Measurements from ENCODE around the gene ABHD2. TPM values are rescaled to one million over a fixed set of nuclear protein-coding genes. Genes with fewer than 3 reads are reported as not detected.

Gene ABHD2
- total and polyA plus RNA-seq, 4 donors = 9.1 to 221 (median 82.5) TPM

DNA sequence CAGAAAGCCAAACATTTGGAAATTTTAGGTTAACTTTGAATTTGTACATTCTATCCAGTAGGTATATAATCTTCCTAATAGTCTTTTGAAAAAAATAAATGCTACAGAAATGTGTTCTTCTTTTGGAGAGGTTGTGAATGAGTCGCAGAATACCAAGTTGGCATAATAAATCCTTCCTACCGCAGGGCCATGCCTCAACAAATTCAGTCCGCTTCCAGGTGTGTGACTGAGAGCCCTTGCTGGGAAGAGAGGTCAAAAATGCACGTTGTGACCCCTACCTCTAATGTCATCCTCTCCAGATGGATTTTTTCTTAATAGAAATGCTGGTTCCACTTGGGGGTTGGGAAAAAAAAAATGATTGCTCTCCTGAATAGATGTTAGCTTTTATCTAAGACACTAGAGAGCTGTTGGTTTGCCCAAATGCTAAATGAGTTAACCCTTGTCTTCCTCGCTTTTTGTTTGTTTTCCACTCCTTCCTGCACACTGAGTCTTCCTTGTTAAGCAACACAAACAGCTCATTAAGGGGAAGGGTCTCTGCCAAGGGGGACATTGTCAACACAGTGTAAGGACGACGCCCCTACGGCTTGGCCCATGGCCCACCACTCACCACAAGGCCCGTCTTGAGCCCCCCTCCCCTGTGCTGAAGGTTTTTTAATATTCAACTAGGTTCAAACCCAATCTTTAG is 99.2 kb downstream of the ABHD2 start:
- Histone ChIP-seq H3K27ac (ENCODE audit: low read depth in 1 of 2, low read length in 2 of 2) (no peak overlapping the region), H3K27me3 (ENCODE audit: control insufficient read depth in 1 of 2, insufficient read depth in 2 of 2, low read length in 1 of 2) (no peaks in the 10 kb centered on the region), H3K4me3 (ENCODE audit: low read length in 2 of 2) (no peak overlapping the region), H3K9me3 (ENCODE audit: control insufficient read depth, low read length) (no peaks in the 10 kb centered on the region), H3K4me1 (ENCODE audit: control insufficient read depth in 1 of 2, insufficient read depth in 2 of 2, low read length in 2 of 2) (no peaks in the 10 kb centered on the region), H3K36me3 (ENCODE audit: control insufficient read depth in 1 of 2, insufficient read depth in 2 of 2, low read length in 1 of 2) (peaks cover 0 to 28% of the 10 kb centered on the region in 2 donors)
- no peak for DNase-seq
- intact Hi-C loops (cut with DNase I) = no loop called here
- ATAC-seq (ENCODE audit: low FRiP score) = no peak
- 79 to 81% methylated on average over 9 of the region's 9 CpGs for WGBS, 2 donors

DNA sequence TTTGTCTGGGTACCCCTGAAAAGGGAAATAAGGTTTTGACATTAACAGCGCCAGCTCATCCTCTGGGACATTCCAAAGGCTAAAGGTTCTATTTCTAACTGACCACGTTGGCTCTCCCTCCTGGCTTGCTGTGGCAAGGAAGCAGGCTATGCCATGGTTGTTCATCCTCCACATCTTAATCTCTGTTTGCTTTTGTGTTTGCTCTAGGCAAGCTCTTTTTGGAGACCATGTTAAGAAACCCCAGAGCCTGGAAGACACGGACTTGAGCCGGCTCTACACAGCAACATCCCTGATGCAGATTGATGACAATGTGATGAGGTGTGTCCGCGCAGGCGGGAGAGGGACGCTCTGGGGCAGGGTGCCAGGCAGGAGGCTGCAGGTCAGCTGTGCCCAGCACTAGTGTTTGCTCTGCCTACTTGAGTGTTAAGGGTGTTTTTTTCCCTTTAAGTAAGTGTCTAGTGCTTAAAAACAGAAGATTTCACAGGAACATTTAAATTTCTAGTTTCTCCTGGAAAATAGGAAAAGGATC is 99.8 kb downstream of the ABHD2 start:
- Histone ChIP-seq H3K4me1 (ENCODE audit: control insufficient read depth in 1 of 2, insufficient read depth in 2 of 2, low read length in 2 of 2) (no peaks in the 10 kb centered on the region), H3K9me3 (ENCODE audit: control insufficient read depth, low read length) (no peaks in the 10 kb centered on the region), H3K36me3 (ENCODE audit: control insufficient read depth in 1 of 2, insufficient read depth in 2 of 2, low read length in 1 of 2) (peaks cover 3 to 28% of the 10 kb centered on the region in 2 donors), H3K27me3 (ENCODE audit: control insufficient read depth in 1 of 2, insufficient read depth in 2 of 2, low read length in 1 of 2) (no peaks in the 10 kb centered on the region), H3K27ac (ENCODE audit: low read depth in 1 of 2, low read length in 2 of 2) (no peak overlapping the region), H3K4me3 (ENCODE audit: low read length in 2 of 2) (no peak overlapping the region)
- intact Hi-C loops (cut with DNase I) = no loop called here
- no peak for ATAC-seq (ENCODE audit: low FRiP score)
- WGBS, 2 donors = 89 to 92% methylated on average over 8 of the region's 8 CpGs
- DNase-seq = no peak

DNA sequence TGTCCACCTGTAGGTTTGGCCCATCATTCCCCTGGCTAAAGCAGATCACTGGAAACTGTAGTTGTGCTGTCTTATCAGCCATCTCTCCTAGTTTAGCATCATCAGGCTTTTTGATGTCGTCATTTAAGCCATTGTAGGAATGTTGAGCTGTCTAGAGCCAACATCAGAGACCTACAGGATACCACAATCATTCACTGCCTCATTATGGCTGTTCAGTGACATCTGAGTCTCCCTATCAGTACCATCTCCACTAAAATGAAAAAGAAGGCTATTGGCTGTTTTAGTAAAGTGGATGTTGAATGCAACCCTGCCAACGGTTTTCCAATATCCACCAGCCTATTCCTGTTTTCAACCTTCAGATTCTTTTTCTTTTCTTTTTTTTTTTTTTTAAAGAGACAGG is 103.9 kb downstream of the ABHD2 start:
- H3K27me3 ChIP-seq (ENCODE audit: control insufficient read depth in 1 of 2, insufficient read depth in 2 of 2, low read length in 1 of 2) = no peaks in the 10 kb centered on the region
- ATAC-seq (ENCODE audit: low FRiP score) = no peak
- no peaks in the 10 kb centered on the region for H3K4me1 ChIP-seq (ENCODE audit: control insufficient read depth in 1 of 2, insufficient read depth in 2 of 2, low read length in 2 of 2)
- H3K36me3 ChIP-seq (ENCODE audit: control insufficient read depth in 1 of 2, insufficient read depth in 2 of 2, low read length in 1 of 2) = peaks cover 9 to 25% of the 10 kb centered on the region in 2 donors
- no peak overlapping the region for H3K4me3 ChIP-seq (ENCODE audit: low read length in 2 of 2)
- DNase-seq = no peak
- intact Hi-C loops (cut with DNase I) = loop anchor here in 1 of 2 donors (10.0 kb wide), 1 partner anchor 567 kb away; the partner anchor contains the start of gene AEN
- WGBS, 2 donors = 58 to 63% methylated on average over 2 of the region's 2 CpGs
- no peaks in the 10 kb centered on the region for H3K9me3 ChIP-seq (ENCODE audit: control insufficient read depth, low read length)
- no peak overlapping the region for H3K27ac ChIP-seq (ENCODE audit: low read depth in 1 of 2, low read length in 2 of 2)

DNA sequence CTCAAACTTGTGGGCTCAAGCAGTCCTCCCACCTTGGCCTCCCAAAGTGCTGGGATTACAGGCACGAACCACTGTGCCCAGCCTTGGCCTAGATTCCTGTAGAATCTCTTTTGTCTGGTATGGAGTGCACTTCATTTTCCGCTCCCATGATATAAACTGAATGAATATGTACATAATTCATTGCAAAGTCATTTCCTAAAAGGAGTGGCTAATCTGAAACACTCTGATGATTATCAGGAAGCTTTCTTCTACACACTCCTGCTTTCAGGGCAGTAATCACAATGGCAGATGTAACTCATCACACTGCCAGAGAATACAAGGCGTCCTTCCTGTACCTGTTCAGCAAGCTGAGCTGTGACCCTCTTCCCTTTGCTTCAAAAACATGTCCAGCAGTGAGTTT is 104.5 kb downstream of the ABHD2 start:
- Histone ChIP-seq H3K27me3 (ENCODE audit: control insufficient read depth in 1 of 2, insufficient read depth in 2 of 2, low read length in 1 of 2) (no peaks in the 10 kb centered on the region), H3K27ac (ENCODE audit: low read depth in 1 of 2, low read length in 2 of 2) (no peak overlapping the region), H3K36me3 (ENCODE audit: control insufficient read depth in 1 of 2, insufficient read depth in 2 of 2, low read length in 1 of 2) (peaks cover 9 to 28% of the 10 kb centered on the region in 2 donors), H3K4me1 (ENCODE audit: control insufficient read depth in 1 of 2, insufficient read depth in 2 of 2, low read length in 2 of 2) (no peaks in the 10 kb centered on the region), H3K9me3 (ENCODE audit: control insufficient read depth, low read length) (no peaks in the 10 kb centered on the region), H3K4me3 (ENCODE audit: low read length in 2 of 2) (no peak overlapping the region)
- intact Hi-C loops (cut with DNase I) = loop anchor here in 1 of 2 donors (10.0 kb wide), 1 partner anchor 568 kb away; the partner anchor contains the start of gene AEN
- DNase-seq (no peak), ATAC-seq (ENCODE audit: low FRiP score) (no peak)
- WGBS, 2 donors = 91 to 92% methylated on average over 3 of the region's 3 CpGs

DNA sequence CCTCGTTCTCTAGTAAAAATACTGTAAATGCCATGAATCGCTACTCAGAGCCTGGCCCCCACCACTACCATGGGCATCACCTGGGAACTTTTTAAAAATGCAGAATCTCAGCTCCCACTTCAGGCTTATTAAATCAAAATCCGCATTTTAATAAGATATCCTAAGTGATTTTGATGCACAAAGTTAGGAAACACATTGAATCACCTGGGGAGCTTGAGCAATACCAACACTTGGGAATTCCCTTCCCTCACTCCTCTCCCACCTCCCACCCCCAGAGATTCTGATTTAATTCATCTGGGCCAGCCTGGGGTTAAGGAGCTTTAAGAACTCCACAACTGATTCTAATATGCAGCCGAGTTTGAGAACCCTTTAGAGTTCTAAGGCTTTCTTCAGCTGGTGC is 106.4 kb downstream of the ABHD2 start:
- Histone ChIP-seq H3K27me3 (ENCODE audit: control insufficient read depth in 1 of 2, insufficient read depth in 2 of 2, low read length in 1 of 2) (no peaks in the 10 kb centered on the region), H3K4me3 (ENCODE audit: low read length in 2 of 2) (no peak overlapping the region), H3K4me1 (ENCODE audit: control insufficient read depth in 1 of 2, insufficient read depth in 2 of 2, low read length in 2 of 2) (no peaks in the 10 kb centered on the region), H3K9me3 (ENCODE audit: control insufficient read depth, low read length) (no peaks in the 10 kb centered on the region), H3K27ac (ENCODE audit: low read depth in 1 of 2, low read length in 2 of 2) (no peak overlapping the region), H3K36me3 (ENCODE audit: control insufficient read depth in 1 of 2, insufficient read depth in 2 of 2, low read length in 1 of 2) (peaks cover 9 to 20% of the 10 kb centered on the region in 2 donors)
- intact Hi-C loops (cut with DNase I) = loop anchor here in 1 of 2 donors (10.0 kb wide), 1 partner anchor 570 kb away; the partner anchor contains the start of gene AEN
- ATAC-seq (ENCODE audit: low FRiP score) = no peak
- no peak for DNase-seq
- WGBS, 2 donors = 86 to 89% methylated on average over 4 of the region's 4 CpGs

DNA sequence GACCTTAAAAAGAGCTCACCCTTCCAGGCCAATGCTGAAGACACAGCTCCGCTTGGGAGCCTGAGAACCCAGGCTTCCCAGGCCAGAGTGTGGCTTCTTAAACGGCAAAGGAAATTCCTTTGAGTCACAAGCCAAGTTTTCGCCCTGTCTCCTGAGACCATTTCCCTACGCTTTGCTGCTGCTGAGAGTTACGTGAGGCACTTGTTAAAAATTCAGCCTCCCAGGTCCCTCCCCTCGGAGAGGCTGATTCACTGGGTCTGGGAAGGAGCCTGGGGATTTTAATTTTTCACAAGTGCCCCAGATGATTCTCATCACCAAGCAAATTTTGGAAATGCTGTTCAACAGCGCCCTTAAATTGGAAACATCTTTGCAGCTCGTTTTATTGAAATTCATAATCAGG is 107.6 kb downstream of the ABHD2 start:
- WGBS, 2 donors = 30 to 71% methylated on average over 8 of the region's 8 CpGs
- H3K4me1 ChIP-seq (ENCODE audit: control insufficient read depth in 1 of 2, insufficient read depth in 2 of 2, low read length in 2 of 2) = no peaks in the 10 kb centered on the region
- DNase-seq (peak in 1 of 2 donors; percentile 55), ATAC-seq (ENCODE audit: low FRiP score) (peak; percentile 52)
- no peak overlapping the region for H3K4me3 ChIP-seq (ENCODE audit: low read length in 2 of 2)
- intact Hi-C loops (cut with DNase I) = loop anchor here in 1 of 2 donors (10.0 kb wide), 1 partner anchor 571 kb away; the partner anchor contains the start of gene AEN
- H3K27ac ChIP-seq (ENCODE audit: low read depth in 1 of 2, low read length in 2 of 2) = peak overlapping the region in 1 of 2 donors; percentile 31
- H3K9me3 ChIP-seq (ENCODE audit: control insufficient read depth, low read length) = no peaks in the 10 kb centered on the region
- H3K27me3 ChIP-seq (ENCODE audit: control insufficient read depth in 1 of 2, insufficient read depth in 2 of 2, low read length in 1 of 2) = no peaks in the 10 kb centered on the region
- H3K36me3 ChIP-seq (ENCODE audit: control insufficient read depth in 1 of 2, insufficient read depth in 2 of 2, low read length in 1 of 2) = peaks cover 9 to 14% of the 10 kb centered on the region in 2 donors

DNA sequence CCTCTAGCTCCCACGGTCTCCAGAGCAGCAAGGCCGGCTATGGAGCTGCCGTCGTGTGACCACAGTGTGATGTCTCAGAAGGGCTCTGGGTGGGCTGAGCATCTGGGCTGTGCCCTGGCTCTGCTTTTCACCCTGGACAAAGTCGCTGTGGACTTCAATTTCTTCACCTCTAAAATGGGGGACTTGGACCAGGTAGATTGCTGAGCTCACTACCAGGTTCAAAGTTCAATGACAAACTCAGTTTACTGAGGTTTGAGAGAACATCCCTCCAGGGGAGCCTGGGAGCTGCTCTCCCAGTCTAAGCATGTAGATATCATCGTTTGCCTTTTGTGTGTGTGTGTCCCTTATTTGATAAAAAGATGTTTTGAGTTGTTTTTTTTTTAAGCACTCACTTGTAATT is 108.0 kb downstream of the ABHD2 start:
- no peak overlapping the region for H3K27ac ChIP-seq (ENCODE audit: low read depth in 1 of 2, low read length in 2 of 2)
- no peaks in the 10 kb centered on the region for H3K27me3 ChIP-seq (ENCODE audit: control insufficient read depth in 1 of 2, insufficient read depth in 2 of 2, low read length in 1 of 2)
- peaks cover 9 to 12% of the 10 kb centered on the region in 2 donors for H3K36me3 ChIP-seq (ENCODE audit: control insufficient read depth in 1 of 2, insufficient read depth in 2 of 2, low read length in 1 of 2)
- WGBS, 2 donors = 81 to 85% methylated on average over 6 of the region's 6 CpGs
- no peak overlapping the region for H3K4me3 ChIP-seq (ENCODE audit: low read length in 2 of 2)
- no peak for ATAC-seq (ENCODE audit: low FRiP score)
- H3K4me1 ChIP-seq (ENCODE audit: control insufficient read depth in 1 of 2, insufficient read depth in 2 of 2, low read length in 2 of 2) = no peaks in the 10 kb centered on the region
- intact Hi-C loops (cut with DNase I) = loop anchor here in 1 of 2 donors (10.0 kb wide), 1 partner anchor 571 kb away; the partner anchor contains the start of gene AEN
- no peak for DNase-seq
- no peaks in the 10 kb centered on the region for H3K9me3 ChIP-seq (ENCODE audit: control insufficient read depth, low read length)

DNA sequence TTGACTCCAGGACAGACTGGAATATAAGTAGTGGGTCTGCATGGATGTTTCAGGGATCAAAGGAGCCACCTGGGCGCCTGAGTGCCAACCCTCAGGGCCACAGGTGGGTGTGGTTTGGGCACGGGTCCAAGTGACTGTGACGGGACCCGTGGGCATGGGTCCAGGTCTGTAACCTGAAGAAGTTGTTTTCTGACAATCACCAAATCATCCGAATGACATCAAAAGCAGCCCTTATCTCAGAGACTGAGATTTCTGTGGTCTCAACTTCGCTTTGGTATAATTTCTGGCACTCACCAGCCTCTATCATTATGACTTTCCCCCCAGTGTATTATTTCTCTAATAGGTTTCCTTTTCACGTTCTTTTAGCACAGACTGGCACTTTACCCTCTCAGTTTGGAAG is 108.7 kb downstream of the ABHD2 start:
- 53 to 54% methylated on average over 7 of the region's 7 CpGs for WGBS, 2 donors
- intact Hi-C loops (cut with DNase I) = loop anchor here in 1 of 2 donors (10.0 kb wide), 1 partner anchor 572 kb away; the partner anchor contains the start of gene AEN
- H3K27ac ChIP-seq (ENCODE audit: low read depth in 1 of 2, low read length in 2 of 2) = no peak overlapping the region

More for the DNA sequence above, 108.7 kb downstream of the ABHD2 start:
- DNase-seq (no peak), ATAC-seq (ENCODE audit: low FRiP score) (no peak)
- H3K9me3 ChIP-seq (ENCODE audit: control insufficient read depth, low read length) = no peaks in the 10 kb centered on the region
- H3K4me1 ChIP-seq (ENCODE audit: control insufficient read depth in 1 of 2, insufficient read depth in 2 of 2, low read length in 2 of 2) = no peaks in the 10 kb centered on the region
- H3K4me3 ChIP-seq (ENCODE audit: low read length in 2 of 2) = no peak overlapping the region
- peaks cover 9% of the 10 kb centered on the region in 2 donors for H3K36me3 ChIP-seq (ENCODE audit: control insufficient read depth in 1 of 2, insufficient read depth in 2 of 2, low read length in 1 of 2)
- no peaks in the 10 kb centered on the region for H3K27me3 ChIP-seq (ENCODE audit: control insufficient read depth in 1 of 2, insufficient read depth in 2 of 2, low read length in 1 of 2)

All from aorta (tissue), 5 donors.